Measurements from ENCODE around the gene DOC2B. TPM values are rescaled to one million over a fixed set of nuclear protein-coding genes. Genes with fewer than 3 reads are reported as not detected.

DOC2B gene
- total RNA-seq, 2 experiments from 2014 or later = not detected

- CTCF ChIA-PET (ENCODE audit: unreplicated experiment) = no interaction called here
- BruUV-seq (replicated peaks) = no TSS peak
These were observed 46.6 kb upstream of the DOC2B start for GRCh38 chr17:227946-228615.

GRCh38 chr17:227078-227945, 45.9 kb upstream of the DOC2B start:
- H3K4me3 ChIP-seq (ENCODE audit: low read depth, low read length, poor library complexity, severe bottlenecking) = no peak overlapping the region
- no peaks in the 10 kb centered on the region for H3K36me3 ChIP-seq (ENCODE audit: insufficient read depth, low read length)
- intact Hi-C loops (cut with micrococcal nuclease; ENCODE audit: unreplicated experiment) = no loop called here
- H3K9me2 ChIP-seq (ENCODE audit: insufficient read depth, low read length) = no peaks in the 10 kb centered on the region
- ChIA-PET POLR2A (no interaction called here), CTCF (ENCODE audit: unreplicated experiment) (no interaction called here)
- H2AFZ ChIP-seq (ENCODE audit: low read length) = no peak overlapping the region
- H3K79me2 ChIP-seq (ENCODE audit: insufficient read depth, low read depth, low read length) = no peaks in the 10 kb centered on the region
- no peaks in the 10 kb centered on the region for H3K9me3 ChIP-seq (ENCODE audit: low read length)
- H3K4me2 ChIP-seq (ENCODE audit: low read length) = no peak overlapping the region
- H3K27ac ChIP-seq (ENCODE audit: low read depth, low read length, poor library complexity, severe bottlenecking) = no peak overlapping the region
- no peak for TF ChIP-seq CTCF (conservative IDR thresholded peaks at IDR 0.05; ENCODE audit: low read length)
- TF ChIP-seq EZH2phosphoT487 (IDR thresholded peaks at IDR 0.05; ENCODE audit: borderline replicate concordance, low read depth, low read length) = no peak
- DNase-seq (ENCODE audit: low spot score) = no peak
- peaks cover 30% of the 10 kb centered on the region for H3K4me1 ChIP-seq (ENCODE audit: insufficient read depth, low read length, poor library complexity, severe bottlenecking)
- no TSS peak for BruUV-seq (replicated peaks)
- H4K20me1 ChIP-seq (ENCODE audit: insufficient read depth, low read length) = no peaks in the 10 kb centered on the region

More at GRCh38 chr17:227946-228615, 46.6 kb upstream of the DOC2B start:
- Histone ChIP-seq H3K4me3 (ENCODE audit: low read depth, low read length, poor library complexity, severe bottlenecking) (no peak overlapping the region), H3K4me1 (ENCODE audit: insufficient read depth, low read length, poor library complexity, severe bottlenecking) (peaks cover 38% of the 10 kb centered on the region), H3K4me2 (ENCODE audit: low read length) (no peak overlapping the region), H2AFZ (ENCODE audit: low read length) (no peak overlapping the region), H3K36me3 (ENCODE audit: insufficient read depth, low read length) (no peaks in the 10 kb centered on the region), H3K79me2 (ENCODE audit: insufficient read depth, low read depth, low read length) (no peaks in the 10 kb centered on the region), H4K20me1 (ENCODE audit: insufficient read depth, low read length) (no peaks in the 10 kb centered on the region), H3K9me3 (ENCODE audit: low read length) (no peaks in the 10 kb centered on the region), H3K27ac (ENCODE audit: low read depth, low read length, poor library complexity, severe bottlenecking) (no peak overlapping the region), H3K9me2 (ENCODE audit: insufficient read depth, low read length) (no peaks in the 10 kb centered on the region)
- POLR2A ChIA-PET = no interaction called here
- TF ChIP-seq EZH2phosphoT487 (IDR thresholded peaks at IDR 0.05; ENCODE audit: borderline replicate concordance, low read depth, low read length) (no peak), CTCF (conservative IDR thresholded peaks at IDR 0.05; ENCODE audit: low read length) (no peak)
- DNase-seq (ENCODE audit: low spot score) = no peak
- intact Hi-C loops (cut with micrococcal nuclease; ENCODE audit: unreplicated experiment) = no loop called here
